IMR-90 (cell line): ENCODE measurements around the gene RALGPS2. TPM values are rescaled to one million over a fixed set of nuclear protein-coding genes. Genes with fewer than 3 reads are reported as not detected.

Source experiments
- ATAC-seq: fragments of 200-7000 bp; cut with Tn5 transposase; 2 replicates; pipeline ENCODE4 v1.9.1; 2020; ENCODE audit warnings: low read depth, mild to moderate bottlenecking, moderate library complexity
- BruUV-seq: library from RNA; stranded (reverse); fragments of 400-500 nt; replicated peaks from 2 replicates; lab custom pipeline; 2021; lab: Mats Ljungman, UMichigan
- CTCF ChIA-PET: fragments of 300-600 bp; formaldehyde crosslinking; extraction: SDS; loops from one replicate; lab custom pipeline; 2021; ENCODE audit warnings: antibody characterized with exemption; lab: Yijun Ruan, JAX
- POLR2A ChIA-PET: fragments of 300-600 bp; sonication (Branson Sonifier 250); formaldehyde crosslinking; loops from one replicate; lab custom pipeline; 2022; ENCODE audit warnings: antibody characterized with exemption; ENCODE audit not compliant: unreplicated experiment; lab: Charles Lee
- DNase-seq: peaks from one replicate; pipeline ENCODE4 v3.0.0; 2013
- H2AFZ ChIP-seq: replicated peaks from 2 replicates; pipeline ENCODE3; 2013; ENCODE audit warnings: low read length, mild to moderate bottlenecking; ENCODE audit not compliant: poor library complexity
- H2AK5ac ChIP-seq: 2 replicates; pipeline ENCODE4 v1.6.1; 2013; ENCODE audit warnings: low read depth, low read length, inconsistent platforms
- H2AK9ac ChIP-seq: replicated peaks from 2 replicates; pipeline ENCODE3; 2013; ENCODE audit warnings: mild to moderate bottlenecking, low read depth, low read length, moderate library complexity; ENCODE audit not compliant: poor library complexity
- H2BK120ac ChIP-seq: 2 replicates; pipeline ENCODE4 v1.6.1; 2013; ENCODE audit warnings: low read depth, low read length, inconsistent platforms
- H2BK15ac ChIP-seq: 3 replicates; pipeline ENCODE4 v1.6.1; 2013; ENCODE audit warnings: low read depth, low read length, inconsistent platforms
- H2BK20ac ChIP-seq: 2 replicates; pipeline ENCODE4 v1.6.1; 2013; ENCODE audit warnings: low read depth, mild to moderate bottlenecking, inconsistent platforms, low read length, moderate library complexity
- H2BK5ac ChIP-seq: 2 replicates; pipeline ENCODE4 v1.6.1; 2013; ENCODE audit warnings: mild to moderate bottlenecking, low read depth, low read length, inconsistent platforms; ENCODE audit not compliant: poor library complexity, severe bottlenecking
- H3K14ac ChIP-seq: replicated peaks from 2 replicates; pipeline ENCODE4 v1.6.1; 2013; ENCODE audit warnings: low read depth, low read length, inconsistent platforms
- H3K18ac ChIP-seq: 2 replicates; pipeline ENCODE4 v1.6.1; 2013; ENCODE audit warnings: low read depth, low read length, control low read depth
- H3K23ac ChIP-seq: 2 replicates; pipeline ENCODE4 v1.6.1; 2013; ENCODE audit warnings: low read depth, low read length, inconsistent platforms
- H3K27ac ChIP-seq: 2 replicates; pipeline ENCODE4 v1.5.1; 2013; ENCODE audit warnings: mild to moderate bottlenecking, control low read depth, low read length; ENCODE audit not compliant: insufficient read depth
- H3K27me3 ChIP-seq: 2 replicates; pipeline ENCODE4 v1.6.1; 2013; ENCODE audit warnings: low read length; ENCODE audit not compliant: control insufficient read depth, insufficient read depth
- H3K36me3 ChIP-seq: 2 replicates; pipeline ENCODE4 v1.6.1; 2013; ENCODE audit warnings: low read length, mixed read lengths; ENCODE audit not compliant: control insufficient read depth, insufficient read depth
- H3K4ac ChIP-seq: 2 replicates; pipeline ENCODE4 v1.6.1; 2013; ENCODE audit warnings: low read depth, low read length, inconsistent platforms
- H3K4me1 ChIP-seq: 2 replicates; pipeline ENCODE4 v1.6.1; 2013; ENCODE audit warnings: low read length, mixed read lengths; ENCODE audit not compliant: control insufficient read depth, insufficient read depth
- H3K4me2 ChIP-seq: 2 replicates; pipeline ENCODE4 v1.6.1; 2013; ENCODE audit warnings: low read depth, mild to moderate bottlenecking, control low read depth, low read length, moderate library complexity
- H3K4me3 ChIP-seq: 2 replicates; pipeline ENCODE4 v1.5.1; 2013; ENCODE audit warnings: low read depth, mild to moderate bottlenecking, control low read depth, low read length, moderate library complexity; ENCODE audit not compliant: insufficient read depth
- H3K56ac ChIP-seq: 2 replicates; pipeline ENCODE4 v1.6.1; 2013; ENCODE audit warnings: low read length, inconsistent platforms; ENCODE audit not compliant: insufficient read depth; ENCODE audit errors: extremely low read depth
- H3K79me1 ChIP-seq, 2 experiments: 2 replicates each; pipeline ENCODE4 v1.6.1; 2013; ENCODE audit warnings: low read length in 2 of 2, inconsistent platforms in 1 of 2, low read depth in 1 of 2
- H3K9ac ChIP-seq: 2 replicates; pipeline ENCODE4 v1.6.1; 2013; ENCODE audit warnings: low read depth, low read length, control low read depth
- H3K9me1 ChIP-seq: 2 replicates; pipeline ENCODE4 v1.6.1; 2013; ENCODE audit warnings: low read length, inconsistent platforms; ENCODE audit not compliant: insufficient read depth
- H3K9me3 ChIP-seq: 2 replicates; pipeline ENCODE4 v1.6.1; 2013; ENCODE audit warnings: low read length; ENCODE audit not compliant: control insufficient read depth, insufficient read depth
- H4K20me1 ChIP-seq: 2 replicates; pipeline ENCODE4 v1.6.1; 2013; ENCODE audit warnings: low read length, inconsistent platforms; ENCODE audit not compliant: insufficient read depth
- H4K5ac ChIP-seq: 2 replicates; pipeline ENCODE4 v1.6.1; 2013; ENCODE audit warnings: mild to moderate bottlenecking, low read depth, low read length, control low read depth
- H4K8ac ChIP-seq, 2 experiments: 2 replicates each; pipeline ENCODE4 v1.6.1; 2013; ENCODE audit warnings: low read depth in 2 of 2, low read length in 2 of 2, control low read depth in 1 of 2, inconsistent platforms in 1 of 2
- H4K91ac ChIP-seq: 2 replicates; pipeline ENCODE4 v1.6.1; 2013; ENCODE audit warnings: low read depth, low read length, inconsistent platforms; ENCODE audit not compliant: insufficient read depth
- BHLHE40 ChIP-seq: fragments of 150-350 bp; IDR thresholded peaks from 2 replicates; pipeline ENCODE4 v1.6.1; 2016; ENCODE audit warnings: mild to moderate bottlenecking, low read depth, low read length
- CTCF ChIP-seq: conservative IDR thresholded peaks from 2 replicates; pipeline ENCODE4 v1.5.1; 2012; ENCODE audit warnings: mild to moderate bottlenecking, low read depth, low read length, improper control_type of control experiment
- RAD21 ChIP-seq: IDR thresholded peaks from 2 replicates; pipeline ENCODE4 v1.6.1; 2012; ENCODE audit warnings: low read length, improper control_type of control experiment
- WGBS, 2 experiments: methylation state at CpG; one replicate each; pipeline versions ENCODE4 v1.1.5 to v1.1.7; 2013; ENCODE audit warnings: missing lambda C conversion rate in 2 of 2; ENCODE audit not compliant: insufficient read length in 1 of 2; ENCODE audit errors: extremely low coverage in 2 of 2; 5-methylcytosine and 5-hydroxymethylcytosine counted together
- dilution Hi-C: fragments of 300-500 bp; cut with HindIII; formaldehyde crosslinking; loops from one replicate; pipeline ENCODE4 v1.14.3; 2018; ENCODE audit warnings: low sequenced_read_pairs; ENCODE audit not compliant: unreplicated experiment
- in situ Hi-C: fragments of 300-500 bp; cut with MboI; formaldehyde crosslinking; loops from 3 replicates; pipeline ENCODE4 v1.14.3; 2019; ENCODE audit warnings: low sequenced_read_pairs, inconsistent platforms, mixed read lengths
- intact Hi-C: fragments of 100-400 bp; cut with micrococcal nuclease; formaldehyde crosslinking; loops from 2 replicates; pipeline ENCODE4 v1.10.0; 2022
- polyA plus RNA-seq, 3 experiments: library from polyadenylated mRNA; depleted of rRNA; stranded (reverse); fragments of >200 nt; gene quantifications; 2 replicates each; pipeline ENCODE4 v1.2.3, GENCODE V29; 2012; ENCODE audit warnings: low replicate concordance in 1 of 3
- total RNA-seq: library from RNA; depleted of rRNA; stranded (reverse); fragments of >200 nt; gene quantifications from 2 replicates; pipeline ENCODE4 v1.2.3, GENCODE V29; 2012

RALGPS2 gene
- total and polyA plus RNA-seq, 2 of the 4 experiments (the other 2 are of a cell fraction): 13.8 to 148 TPM

DNA sequence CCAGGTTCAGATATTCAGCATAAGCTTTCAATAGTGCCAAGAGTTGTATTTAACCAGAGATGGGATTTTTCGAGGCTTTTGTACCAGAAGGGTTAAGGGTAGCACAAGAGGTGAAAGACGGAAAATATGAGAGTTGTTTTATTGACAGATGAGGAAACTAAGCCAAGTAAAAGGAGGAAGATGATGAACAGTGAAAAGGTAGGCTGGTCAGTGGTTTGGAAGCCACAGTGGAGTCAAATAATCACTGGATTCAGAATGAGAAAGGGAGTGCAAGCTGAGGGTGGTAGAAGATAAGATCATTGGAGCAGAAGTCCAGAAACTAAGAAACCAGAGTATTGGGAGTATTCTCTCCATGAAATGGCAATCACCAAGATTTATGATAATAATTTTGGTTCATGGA, 100.1 kb downstream of the RALGPS2 start:
- Histone ChIP-seq H3K14ac (no peak overlapping the region), H3K23ac (no peak overlapping the region), H2BK120ac (no peak overlapping the region), H3K36me3 (peaks cover 6% of the 10 kb centered on the region), H3K9me1 (no peaks in the 10 kb centered on the region), H3K4ac (no peak overlapping the region), H3K56ac (no peak overlapping the region), H3K4me3 (no peak overlapping the region), H2BK20ac (no peak overlapping the region), H2AK9ac (no peak overlapping the region), H3K79me1 (peaks cover 2 to 8% of the 10 kb centered on the region in 2 experiments), H4K5ac (no peak overlapping the region), H2AFZ (no peak overlapping the region), H2BK15ac (no peak overlapping the region), H4K20me1 (no peaks in the 10 kb centered on the region), H3K4me2 (no peak overlapping the region), H2BK5ac (no peak overlapping the region), H3K27ac (no peak overlapping the region), H3K4me1 (no peaks in the 10 kb centered on the region), H4K8ac (no peak overlapping the region), H4K91ac (no peak overlapping the region), H3K18ac (no peak overlapping the region), H3K9ac (no peak overlapping the region), H2AK5ac (no peak overlapping the region), H3K9me3 (no peaks in the 10 kb centered on the region), H3K27me3 (no peaks in the 10 kb centered on the region)
- no peak for DNase-seq
- CTCF ChIA-PET: no interaction called here
- POLR2A ChIA-PET: no interaction called here
- intact Hi-C loops (no loop called here), in situ Hi-C loops (no loop called here), dilution Hi-C loops (no loop called here)
- WGBS, 2 experiments: 100% methylated on average over 1 of the region's 2 CpGs; no CpG with 5 or more reads in 1 of the 2 experiments
- no peak for ATAC-seq
- no peak for TF ChIP-seq CTCF
- TF ChIP-seq BHLHE40: no peak
- no peak for TF ChIP-seq RAD21
- no TSS peak for BruUV-seq
